ENCODE data around the gene PIGS. TPM values are rescaled to one million over a fixed set of nuclear protein-coding genes. Genes with fewer than 3 reads are reported as not detected.

The PIGS gene
- total and polyA plus RNA-seq, 2 of the 4 experiments (the other 2 are of a cell fraction) = 28.7 to 78.9 TPM

GRCh38 chr17:28574526-28574925, 3.2 kb upstream of the PIGS start:
- Histone ChIP-seq H3K4ac (ENCODE audit: low read depth, low read length) (no peak overlapping the region), H3K9me3 (ENCODE audit: control insufficient read depth, insufficient read depth, low read length) (no peaks in the 10 kb centered on the region), H3K4me1 (ENCODE audit: control insufficient read depth, insufficient read depth, low read length) (peaks cover 6% of the 10 kb centered on the region; the same call in 1 of the 2 replicates), H2BK5ac (ENCODE audit: low read depth, low read length, poor library complexity, severe bottlenecking) (no peak overlapping the region), H3K27me3 (ENCODE audit: control insufficient read depth, insufficient read depth, low read length) (no peaks in the 10 kb centered on the region), H3K56ac (ENCODE audit: extremely low read depth, insufficient read depth, low read length) (no peak overlapping the region), H3K9ac (ENCODE audit: low read depth, low read length) (no peak overlapping the region), H3K18ac (ENCODE audit: low read depth, low read length) (no peak overlapping the region), H3K4me3 (ENCODE audit: insufficient read depth, low read depth, low read length) (no peak overlapping the region), H4K20me1 (ENCODE audit: insufficient read depth, low read length) (peaks cover 5% of the 10 kb centered on the region; the same call in 1 of the 2 replicates), H2AFZ (replicated peaks; ENCODE audit: low read length, poor library complexity) (no peak overlapping the region), H3K79me1 (ENCODE audit: low read depth in 1 of 2, low read length in 2 of 2) (peaks cover 10 to 26% of the 10 kb centered on the region in 2 experiments), H3K23ac (ENCODE audit: low read depth, low read length) (no peak overlapping the region), H3K27ac (ENCODE audit: insufficient read depth, low read length) (no peak overlapping the region), H2BK15ac (ENCODE audit: low read depth, low read length) (no peak overlapping the region), H2AK5ac (ENCODE audit: low read depth, low read length) (no peak overlapping the region), H3K9me1 (ENCODE audit: insufficient read depth, low read length) (peaks cover 11% of the 10 kb centered on the region), H4K5ac (ENCODE audit: low read depth, low read length) (no peak overlapping the region), H2BK20ac (ENCODE audit: low read depth, low read length) (no peak overlapping the region), H4K8ac (ENCODE audit: low read depth in 2 of 2, low read length in 2 of 2) (no peak overlapping the region), H2BK120ac (ENCODE audit: low read depth, low read length) (no peak overlapping the region), H3K36me3 (ENCODE audit: control insufficient read depth, insufficient read depth, low read length) (peaks cover 21% of the 10 kb centered on the region), H4K91ac (ENCODE audit: insufficient read depth, low read depth, low read length) (no peak overlapping the region), H3K14ac (replicated peaks; ENCODE audit: low read depth, low read length) (no peak overlapping the region), H3K4me2 (ENCODE audit: low read depth, low read length) (no peak overlapping the region), H2AK9ac (replicated peaks; ENCODE audit: low read depth, low read length, poor library complexity) (no peak overlapping the region)
- POLR2A ChIA-PET (ENCODE audit: unreplicated experiment) = no interaction called here
- TF ChIP-seq RFX5 (IDR thresholded peaks at IDR 0.05; ENCODE audit: low read depth, low read length) (no peak), CEBPB (IDR thresholded peaks at IDR 0.05; ENCODE audit: low read depth, low read length) (no peak), RCOR1 (IDR thresholded peaks at IDR 0.05; ENCODE audit: insufficient replicate concordance, low read length) (no peak)
- intact Hi-C loops (cut with micrococcal nuclease) (no loop called here), in situ Hi-C loops (cut with MboI; ENCODE audit: low sequenced_read_pairs) (no loop called here), dilution Hi-C loops (cut with HindIII; ENCODE audit: low sequenced_read_pairs, unreplicated experiment) (no loop called here)
- no TSS peak for BruUV-seq (replicated peaks)
- 60% methylated on average over 1 of the region's 7 CpGs; no CpG with 5 or more reads in 1 of the 2 experiments for WGBS, 2 experiments (ENCODE audit: extremely low coverage in 2 of 2, insufficient read length in 1 of 2)
- CTCF ChIA-PET = no interaction called here
- ATAC-seq (ENCODE audit: low read depth) (no peak), DNase-seq (no peak)

Measured in IMR-90 (cell line).